ENCODE data around the gene PPT2. TPM values are rescaled to one million over a fixed set of nuclear protein-coding genes. Genes with fewer than 3 reads are reported as not detected.

The PPT2 gene
- total and polyA plus RNA-seq, 2 of the 13 experiments (the other 11 are each of a cell fraction or from before 2014, with no cell fraction given), result 39.2 to 61.8 TPM

DNA sequence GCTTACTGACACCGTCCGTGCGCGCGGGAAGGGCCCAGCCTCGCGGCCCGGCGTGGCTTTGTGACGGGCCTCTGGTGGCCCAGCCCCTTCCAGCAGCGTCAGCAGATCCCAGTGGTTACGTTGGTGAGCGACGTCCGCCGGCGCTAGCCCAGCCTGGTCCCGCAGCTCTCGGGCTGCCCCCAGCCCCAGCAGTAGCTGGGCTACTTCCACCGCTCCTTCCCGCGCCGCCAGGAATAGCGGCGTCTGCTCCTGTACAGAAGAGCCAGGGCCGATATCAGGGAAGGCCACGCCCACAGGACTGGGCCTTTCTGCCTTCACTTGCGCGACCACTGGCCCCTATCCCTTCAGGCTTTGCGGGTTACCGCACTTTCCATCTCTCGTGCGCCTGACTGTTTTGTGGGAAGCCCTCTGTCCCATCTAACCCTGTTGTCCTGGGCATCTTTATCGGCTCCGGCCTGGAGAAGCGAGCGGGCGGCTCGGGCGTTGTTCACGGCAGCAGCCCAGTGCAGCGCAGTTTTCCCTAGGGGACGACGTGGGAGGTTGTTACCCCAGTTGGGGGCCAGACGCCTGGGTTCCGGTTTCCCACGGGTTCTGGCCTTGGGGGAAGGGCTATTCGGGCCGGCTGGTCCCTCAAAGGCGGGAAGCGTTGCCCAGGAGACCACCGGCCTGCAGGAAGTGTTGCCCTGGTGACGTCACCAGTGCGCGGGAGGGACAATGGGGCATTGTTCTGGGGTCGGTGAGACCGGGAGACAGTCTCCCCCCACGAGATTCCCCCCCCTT is 42.2 kb downstream of the PPT2 start (continued):
- peak; percentile 95 for TF ChIP-seq ERF (CRISPR knock-in tag; IDR thresholded peaks at IDR 0.05)
- TF ChIP-seq, protein P1, sequence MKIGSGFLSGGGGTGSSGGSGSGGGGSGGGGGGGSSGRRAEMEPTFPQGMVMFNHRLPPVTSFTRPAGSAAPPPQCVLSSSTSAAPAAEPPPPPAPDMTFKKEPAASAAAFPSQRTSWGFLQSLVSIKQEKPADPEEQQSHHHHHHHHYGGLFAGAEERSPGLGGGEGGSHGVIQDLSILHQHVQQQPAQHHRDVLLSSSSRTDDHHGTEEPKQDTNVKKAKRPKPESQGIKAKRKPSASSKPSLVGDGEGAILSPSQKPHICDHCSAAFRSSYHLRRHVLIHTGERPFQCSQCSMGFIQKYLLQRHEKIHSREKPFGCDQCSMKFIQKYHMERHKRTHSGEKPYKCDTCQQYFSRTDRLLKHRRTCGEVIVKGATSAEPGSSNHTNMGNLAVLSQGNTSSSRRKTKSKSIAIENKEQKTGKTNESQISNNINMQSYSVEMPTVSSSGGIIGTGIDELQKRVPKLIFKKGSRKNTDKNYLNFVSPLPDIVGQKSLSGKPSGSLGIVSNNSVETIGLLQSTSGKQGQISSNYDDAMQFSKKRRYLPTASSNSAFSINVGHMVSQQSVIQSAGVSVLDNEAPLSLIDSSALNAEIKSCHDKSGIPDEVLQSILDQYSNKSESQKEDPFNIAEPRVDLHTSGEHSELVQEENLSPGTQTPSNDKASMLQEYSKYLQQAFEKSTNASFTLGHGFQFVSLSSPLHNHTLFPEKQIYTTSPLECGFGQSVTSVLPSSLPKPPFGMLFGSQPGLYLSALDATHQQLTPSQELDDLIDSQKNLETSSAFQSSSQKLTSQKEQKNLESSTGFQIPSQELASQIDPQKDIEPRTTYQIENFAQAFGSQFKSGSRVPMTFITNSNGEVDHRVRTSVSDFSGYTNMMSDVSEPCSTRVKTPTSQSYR (CRISPR knock-in tag; IDR thresholded peaks at IDR 0.05; ENCODE audit: borderline replicate concordance), result peak; percentile 91
- TF ChIP-seq THAP11 (CRISPR knock-in tag; IDR thresholded peaks at IDR 0.05), result peak; percentile 4
- no peak for TF ChIP-seq SNAI1 (CRISPR knock-in tag; IDR thresholded peaks at IDR 0.05; ENCODE audit: borderline replicate concordance)
- TF ChIP-seq TRIM24 (CRISPR knock-in tag; IDR thresholded peaks at IDR 0.05), result no peak
- no peak for TF ChIP-seq HOXA9 (CRISPR knock-in tag; IDR thresholded peaks at IDR 0.05; ENCODE audit: borderline replicate concordance)
- TF ChIP-seq NCOA5 (CRISPR knock-in tag; IDR thresholded peaks at IDR 0.05), result peak; percentile 92; the same call in 1 of the 2 replicates
- peak; percentile 78 for TF ChIP-seq PTBP1 (IDR thresholded peaks at IDR 0.05; ENCODE audit: low read depth, low read length, poor library complexity, severe bottlenecking)
- TF ChIP-seq ZNF619 (CRISPR knock-in tag; IDR thresholded peaks at IDR 0.05), result peak; percentile 67; the same call in 1 of the 2 replicates
- peak; percentile 25; the same call in 1 of the 2 replicates for TF ChIP-seq MED13 (CRISPR knock-in tag; IDR thresholded peaks at IDR 0.05)
- peak; percentile 95 for TF ChIP-seq ZNF605 (CRISPR knock-in tag; IDR thresholded peaks at IDR 0.05)
- TF ChIP-seq, protein P2, sequence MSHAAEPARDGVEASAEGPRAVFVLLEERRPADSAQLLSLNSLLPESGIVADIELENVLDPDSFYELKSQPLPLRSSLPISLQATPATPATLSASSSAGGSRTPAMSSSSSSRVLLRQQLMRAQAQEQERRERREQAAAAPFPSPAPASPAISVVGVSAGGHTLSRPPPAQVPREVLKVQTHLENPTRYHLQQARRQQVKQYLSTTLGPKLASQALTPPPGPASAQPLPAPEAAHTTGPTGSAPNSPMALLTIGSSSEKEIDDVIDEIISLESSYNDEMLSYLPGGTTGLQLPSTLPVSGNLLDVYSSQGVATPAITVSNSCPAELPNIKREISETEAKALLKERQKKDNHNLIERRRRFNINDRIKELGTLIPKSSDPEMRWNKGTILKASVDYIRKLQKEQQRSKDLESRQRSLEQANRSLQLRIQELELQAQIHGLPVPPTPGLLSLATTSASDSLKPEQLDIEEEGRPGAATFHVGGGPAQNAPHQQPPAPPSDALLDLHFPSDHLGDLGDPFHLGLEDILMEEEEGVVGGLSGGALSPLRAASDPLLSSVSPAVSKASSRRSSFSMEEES (CRISPR knock-in tag; IDR thresholded peaks at IDR 0.05), result peak; percentile 25
- TF ChIP-seq RELA (CRISPR knock-in tag; IDR thresholded peaks at IDR 0.05), result 0 out of 2 replicates have a peak, but pooled peaks have one; percentile 3
- peak; percentile 97 for TF ChIP-seq MAX (IDR thresholded peaks at IDR 0.05)
- TF ChIP-seq ZNF24 (IDR thresholded peaks at IDR 0.05), result no peak
- peak; percentile 17; the same call in 1 of the 2 replicates for TF ChIP-seq ZFP1 (CRISPR knock-in tag; IDR thresholded peaks at IDR 0.05)
- TF ChIP-seq NKX3-1 (CRISPR knock-in tag; IDR thresholded peaks at IDR 0.05), result peak; percentile 58; the same call in 1 of the 2 replicates
- 0 out of 2 replicates have a peak, but pooled peaks have one; percentile 3 for TF ChIP-seq GFI1 (CRISPR knock-in tag; IDR thresholded peaks at IDR 0.05; ENCODE audit: borderline replicate concordance)
- peak; percentile 64; the same call in 1 of the 2 replicates for TF ChIP-seq ZFP82 (CRISPR knock-in tag; IDR thresholded peaks at IDR 0.05; ENCODE audit: borderline replicate concordance)
- peak; percentile 97 for TF ChIP-seq SOX5 (CRISPR knock-in tag; IDR thresholded peaks at IDR 0.05; ENCODE audit: borderline replicate concordance)
- peak; percentile 8; the same call in 1 of the 2 replicates for TF ChIP-seq ZNF788 (CRISPR knock-in tag; IDR thresholded peaks at IDR 0.05; ENCODE audit: borderline replicate concordance)
- TF ChIP-seq NR2F6 (IDR thresholded peaks at IDR 0.05), result no peak
- TF ChIP-seq NR2F6 (CRISPR knock-in tag; IDR thresholded peaks at IDR 0.05), result 0 out of 2 replicates have a peak, but pooled peaks have one; percentile 13
- no peak for TF ChIP-seq ZKSCAN1 (IDR thresholded peaks at IDR 0.05; ENCODE audit: low read length)
- peak; percentile 95 for TF ChIP-seq PHF8 (CRISPR knock-in tag; IDR thresholded peaks at IDR 0.05)
- no peak; the same call in 1 of the 2 replicates for TF ChIP-seq NCOR1 (IDR thresholded peaks at IDR 0.05; ENCODE audit: borderline replicate concordance, low read length)
- no peak; the same call in 1 of the 2 replicates for TF ChIP-seq PREB (CRISPR knock-in tag; IDR thresholded peaks at IDR 0.05)
